Brain microvascular endothelial cell (primary cell): Measurements from ENCODE around the gene TENT4A.

Experiments
- DNase-seq: peaks from one replicate; pipeline ENCODE4 v3.0.0-alpha.2; 2020
- H3K27ac ChIP-seq: fragments of 250-450 bp; sonication (Bioruptor Pico); 2 replicates; pipeline ENCODE4 v1.5.1; 2020; ENCODE audit warnings: mild to moderate bottlenecking, moderate library complexity
- H3K27me3 ChIP-seq: fragments of 250-450 bp; sonication (Bioruptor Pico); replicated peaks from 2 replicates; pipeline ENCODE4 v1.5.1; 2020; ENCODE audit warnings: mild to moderate bottlenecking
- H3K36me3 ChIP-seq: fragments of 250-450 bp; sonication (Bioruptor Pico); replicated peaks from 2 replicates; pipeline ENCODE4 v1.5.1; 2020; ENCODE audit warnings: mild to moderate bottlenecking
- H3K4me3 ChIP-seq: 2 replicates; pipeline ENCODE4 v1.5.1; 2011; ENCODE audit warnings: low read depth, mild to moderate bottlenecking, control low read depth, low read length, moderate library complexity
- in situ Hi-C: cut with HindIII; loops from 2 replicates; pipeline ENCODE4 v1.10.0; 2017; ENCODE audit warnings: low sequenced_read_pairs, low pct_ligation_motif_present
- TF ChIP-seq, protein P1 (sequence below): IDR thresholded peaks from 2 replicates; pipeline ENCODE4 v1.5.1; 2011; ENCODE audit warnings: low read depth, mild to moderate bottlenecking, moderate library complexity, low read length, control low read depth, inconsistent platforms; ENCODE audit errors: missing control alignments

The TENT4A gene

GRCh38 chr5:6786786-6787495 is 73.7 kb downstream of the TENT4A start:
- no peaks in the 10 kb centered on the region for H3K27me3 ChIP-seq
- H3K36me3 ChIP-seq: no peaks in the 10 kb centered on the region
- H3K27ac ChIP-seq: no peak overlapping the region
- TF ChIP-seq, protein P1, sequence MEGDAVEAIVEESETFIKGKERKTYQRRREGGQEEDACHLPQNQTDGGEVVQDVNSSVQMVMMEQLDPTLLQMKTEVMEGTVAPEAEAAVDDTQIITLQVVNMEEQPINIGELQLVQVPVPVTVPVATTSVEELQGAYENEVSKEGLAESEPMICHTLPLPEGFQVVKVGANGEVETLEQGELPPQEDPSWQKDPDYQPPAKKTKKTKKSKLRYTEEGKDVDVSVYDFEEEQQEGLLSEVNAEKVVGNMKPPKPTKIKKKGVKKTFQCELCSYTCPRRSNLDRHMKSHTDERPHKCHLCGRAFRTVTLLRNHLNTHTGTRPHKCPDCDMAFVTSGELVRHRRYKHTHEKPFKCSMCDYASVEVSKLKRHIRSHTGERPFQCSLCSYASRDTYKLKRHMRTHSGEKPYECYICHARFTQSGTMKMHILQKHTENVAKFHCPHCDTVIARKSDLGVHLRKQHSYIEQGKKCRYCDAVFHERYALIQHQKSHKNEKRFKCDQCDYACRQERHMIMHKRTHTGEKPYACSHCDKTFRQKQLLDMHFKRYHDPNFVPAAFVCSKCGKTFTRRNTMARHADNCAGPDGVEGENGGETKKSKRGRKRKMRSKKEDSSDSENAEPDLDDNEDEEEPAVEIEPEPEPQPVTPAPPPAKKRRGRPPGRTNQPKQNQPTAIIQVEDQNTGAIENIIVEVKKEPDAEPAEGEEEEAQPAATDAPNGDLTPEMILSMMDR: no peak
- no peak overlapping the region for H3K4me3 ChIP-seq
- in situ Hi-C loops: no loop called here
- no peak for DNase-seq

DNA sequence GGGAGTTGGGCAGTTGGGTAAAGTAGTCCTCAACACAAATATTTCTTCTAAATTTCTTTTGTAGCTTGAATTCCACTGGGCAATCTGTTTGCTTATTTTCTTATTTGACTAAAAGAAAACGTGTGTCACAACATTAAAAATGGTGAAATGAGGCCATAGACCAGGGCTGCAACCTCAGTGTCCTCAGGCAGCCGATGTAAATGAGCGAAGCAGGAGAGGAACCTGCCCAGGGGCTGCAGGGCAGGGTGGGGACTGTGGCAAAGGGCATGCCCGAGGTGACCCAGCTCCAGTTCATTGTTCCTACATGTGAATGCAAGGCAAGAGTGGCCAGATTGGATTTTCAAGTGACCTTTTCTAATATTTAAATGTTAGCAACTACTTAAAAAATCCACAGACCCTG is 74.7 kb downstream of the TENT4A start:
- TF ChIP-seq, protein P1: no peak
- no peak overlapping the region for H3K27ac ChIP-seq
- in situ Hi-C loops: no loop called here
- no peak overlapping the region for H3K4me3 ChIP-seq
- H3K27me3 ChIP-seq: no peaks in the 10 kb centered on the region
- no peaks in the 10 kb centered on the region for H3K36me3 ChIP-seq
- DNase-seq: no peak

GRCh38 chr5:6788439-6788838 is 75.2 kb downstream of the TENT4A start:
- TF ChIP-seq, protein P1: no peak
- no peak for DNase-seq
- in situ Hi-C loops: no loop called here
- Histone ChIP-seq H3K27ac (no peak overlapping the region), H3K27me3 (no peaks in the 10 kb centered on the region), H3K36me3 (no peaks in the 10 kb centered on the region), H3K4me3 (no peak overlapping the region)

DNA sequence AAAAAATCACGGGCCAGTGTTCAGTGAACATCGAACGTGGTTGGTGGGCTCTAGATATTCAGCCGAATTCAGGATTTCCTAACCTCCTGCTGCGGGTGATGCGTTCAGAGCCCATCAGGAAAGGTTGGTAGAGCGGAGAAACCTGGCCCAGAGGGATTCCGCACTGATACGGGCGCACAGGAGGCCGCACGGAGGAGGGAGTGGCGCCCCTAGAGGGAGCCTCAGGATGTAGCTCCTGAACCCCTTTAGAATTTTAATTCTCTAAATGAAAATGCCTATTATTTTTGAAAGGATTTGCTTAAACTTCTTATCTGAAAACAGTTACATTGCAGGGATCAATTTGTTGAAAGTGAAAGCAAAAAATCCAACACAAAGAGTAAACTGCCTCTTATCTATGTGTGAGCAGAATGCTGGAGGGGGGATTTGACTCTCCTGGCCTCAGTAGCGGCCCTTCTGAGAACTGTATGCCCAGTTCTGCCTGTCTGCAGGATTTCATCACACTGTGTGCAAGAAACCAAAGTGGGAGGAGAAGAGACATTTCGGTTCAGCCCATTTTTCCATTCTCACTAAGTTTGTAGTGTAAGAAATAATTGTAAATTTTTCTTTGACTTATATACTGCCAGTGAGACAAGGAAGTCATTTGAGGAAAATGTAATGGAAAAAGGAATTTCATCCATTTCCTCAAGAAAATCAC is 75.9 kb downstream of the TENT4A start:
- DNase-seq: no peak
- in situ Hi-C loops: no loop called here
- TF ChIP-seq, protein P1: peak; percentile 2
- H3K27ac ChIP-seq: no peak overlapping the region
- H3K4me3 ChIP-seq: no peak overlapping the region
- no peaks in the 10 kb centered on the region for H3K27me3 ChIP-seq
- H3K36me3 ChIP-seq: no peaks in the 10 kb centered on the region

- in situ Hi-C loops: no loop called here
- no peak overlapping the region for H3K27ac ChIP-seq
- no peaks in the 10 kb centered on the region for H3K27me3 ChIP-seq
- H3K4me3 ChIP-seq: no peak overlapping the region
- DNase-seq: no peak
- no peaks in the 10 kb centered on the region for H3K36me3 ChIP-seq
- TF ChIP-seq, protein P1: no peak
Measured at GRCh38 chr5:6790346-6790865, 77.2 kb downstream of the TENT4A start.
